GM06990 (cell line): ENCODE data around the gene NAV3.

Source experiments
- DNase-seq: peaks from one replicate; pipeline ENCODE4 v3.0.0-alpha.2; 2011; ENCODE audit not compliant: insufficient read length; ENCODE audit errors: extremely low read depth
- H3K27me3 ChIP-seq: replicated peaks from 2 replicates; pipeline ENCODE4 v1.6.0; 2011; ENCODE audit warnings: low read length; ENCODE audit not compliant: control insufficient read depth, insufficient read depth
- H3K36me3 ChIP-seq: 2 replicates; pipeline ENCODE4 v1.5.1; 2011; ENCODE audit warnings: low read length; ENCODE audit not compliant: control insufficient read depth, insufficient read depth
- H3K4me3 ChIP-seq: replicated peaks from 2 replicates; pipeline ENCODE4 v1.5.1; 2011; ENCODE audit warnings: low read depth, mild to moderate bottlenecking, control low read depth, low read length
- CTCF ChIP-seq: IDR thresholded peaks from 2 replicates; pipeline ENCODE4 v1.5.1; 2011; ENCODE audit warnings: low read length, control low read depth, mild to moderate bottlenecking, inconsistent platforms; ENCODE audit not compliant: insufficient read depth, poor library complexity, severe bottlenecking

The NAV3 gene

GRCh38 chr12:78050790-78051189, 220.1 kb downstream of the NAV3 start:
- no peaks in the 10 kb centered on the region for H3K27me3 ChIP-seq
- H3K36me3 ChIP-seq, result no peaks in the 10 kb centered on the region
- no peak overlapping the region for H3K4me3 ChIP-seq
- DNase-seq, result no peak
- no peak for TF ChIP-seq CTCF

DNA sequence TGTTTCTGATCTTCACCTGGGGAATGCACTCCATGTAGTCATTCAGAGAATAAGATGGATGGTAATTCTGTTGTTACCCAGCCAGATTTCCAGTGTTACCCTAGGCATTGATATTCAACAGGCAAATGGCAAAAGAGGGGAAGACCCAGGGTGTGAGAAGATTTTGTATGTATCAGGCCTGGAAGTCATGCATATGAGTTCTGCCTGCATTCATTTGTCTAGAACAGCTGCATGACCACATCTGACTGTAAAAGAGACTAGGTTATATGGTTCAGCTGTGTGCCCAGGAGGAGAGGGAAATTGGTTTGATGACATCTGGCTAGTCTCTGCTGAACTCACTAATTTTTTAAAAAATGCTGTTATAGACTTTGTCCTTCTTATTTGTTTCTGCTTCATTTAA, 224.9 kb downstream of the NAV3 start:
- no peak for DNase-seq
- Histone ChIP-seq H3K4me3 (no peak overlapping the region), H3K36me3 (no peaks in the 10 kb centered on the region), H3K27me3 (no peaks in the 10 kb centered on the region)
- TF ChIP-seq CTCF, result no peak

GRCh38 chr12:78057075-78057474, 226.4 kb downstream of the NAV3 start:
- DNase-seq, result no peak
- TF ChIP-seq CTCF, result no peak
- Histone ChIP-seq H3K4me3 (no peak overlapping the region), H3K36me3 (no peaks in the 10 kb centered on the region), H3K27me3 (no peaks in the 10 kb centered on the region)

- H3K4me3 ChIP-seq, result no peak overlapping the region
- no peak for TF ChIP-seq CTCF
- H3K27me3 ChIP-seq, result no peaks in the 10 kb centered on the region
- H3K36me3 ChIP-seq, result no peaks in the 10 kb centered on the region
- no peak for DNase-seq
Measured at GRCh38 chr12:78060186-78060585, 229.5 kb downstream of the NAV3 start.

DNA sequence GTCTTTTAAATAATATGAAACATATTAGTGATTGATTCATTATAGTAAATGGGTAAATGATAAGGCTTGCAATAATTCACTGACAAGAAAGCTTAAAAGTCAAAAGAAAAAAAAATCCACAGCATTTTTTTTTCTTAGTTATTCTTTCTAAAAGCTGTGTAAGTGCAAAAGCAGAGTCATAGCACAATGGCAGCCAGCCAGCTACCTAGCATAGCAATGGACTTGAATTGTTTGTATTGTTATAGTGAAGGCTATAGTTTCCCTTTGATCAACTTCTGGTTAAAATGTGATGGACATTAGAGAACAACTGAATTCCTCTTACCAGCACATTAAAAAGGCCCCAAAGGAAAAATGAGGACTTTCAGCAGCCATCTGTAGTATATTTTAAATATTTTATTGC, 232.1 kb downstream of the NAV3 start:
- H3K36me3 ChIP-seq, result no peaks in the 10 kb centered on the region
- H3K4me3 ChIP-seq, result no peak overlapping the region
- no peaks in the 10 kb centered on the region for H3K27me3 ChIP-seq
- no peak for TF ChIP-seq CTCF
- DNase-seq, result no peak

- no peaks in the 10 kb centered on the region for H3K27me3 ChIP-seq
- H3K36me3 ChIP-seq, result no peaks in the 10 kb centered on the region
- no peak for TF ChIP-seq CTCF
- no peak overlapping the region for H3K4me3 ChIP-seq
- DNase-seq, result no peak
Measured at GRCh38 chr12:78081590-78082314, 251.1 kb downstream of the NAV3 start.
